ENCODE results near the gene CXCL8. TPM values are rescaled to one million over a fixed set of nuclear protein-coding genes. Genes with fewer than 3 reads are reported as not detected.
"Not testable (repeated sequence)": the region's sequence is repeated elsewhere in the genome, so short reads cannot be mapped to it uniquely, and the experiment has no call there.

The CXCL8 gene
- total RNA-seq (2014; rRNA removed; shearing (Covaris generic)), result 66.9 and 79.5 TPM in 2 replicates

GRCh38 chr4:73740353-73740778 lies at the start of gene CXCL8:
Gene CXCL8 (plus strand): TSS chr4:73740569. CDS start chr4:73740659, 90 bp downstream.
- peak; percentile 99 for DNase-seq (ENCODE audit: low read depth)

DNA sequence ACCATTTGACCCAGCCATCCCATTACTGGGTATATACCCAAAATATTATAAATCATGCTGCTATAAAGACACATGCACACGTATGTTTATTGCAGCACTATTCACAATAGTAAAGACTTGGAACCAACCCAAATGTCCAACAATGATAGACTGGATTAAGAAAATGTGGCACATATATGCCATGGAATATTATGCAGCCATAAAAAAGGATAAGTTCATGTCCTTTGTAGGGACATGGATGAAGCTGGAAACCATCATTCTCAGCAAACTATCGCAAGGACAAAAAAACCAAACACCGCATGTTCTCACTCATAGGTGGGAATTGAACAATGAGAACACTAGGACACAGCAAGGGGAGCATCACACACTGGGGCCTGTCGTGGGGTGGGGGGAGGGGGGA lies 49.2 kb upstream of the CXCL8 start:
- DNase-seq (ENCODE audit: low read depth), result not testable (repeated sequence)

DNA sequence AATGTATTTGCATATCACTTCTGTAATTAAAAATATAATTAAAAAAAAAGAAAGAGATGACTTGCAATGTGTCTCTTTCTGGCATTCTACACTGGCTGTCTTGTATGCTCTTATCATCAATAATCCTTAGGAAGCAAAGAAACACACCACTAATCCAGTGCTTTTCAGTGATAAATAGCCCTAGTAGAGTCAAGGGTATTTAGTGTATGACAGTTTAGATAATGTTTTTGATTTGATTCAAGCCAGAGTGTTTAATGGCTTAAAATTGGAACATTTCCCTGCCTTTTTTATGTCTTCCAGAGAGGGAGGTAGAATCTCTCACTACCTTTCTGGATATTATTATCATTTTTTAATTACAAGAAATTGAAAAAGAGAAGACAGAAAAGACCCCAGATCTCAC lies 48.6 kb upstream of the CXCL8 start:
- DNase-seq (ENCODE audit: low read depth), result no peak

GRCh38 chr4:73692254-73692653 lies 48.1 kb upstream of the CXCL8 start:
- no peak for DNase-seq (ENCODE audit: low read depth)

- DNase-seq (ENCODE audit: low read depth), result no peak
These were observed 47.7 kb upstream of the CXCL8 start for GRCh38 chr4:73692701-73693100.

GRCh38 chr4:73693811-73694210 lies 46.6 kb upstream of the CXCL8 start:
- DNase-seq (ENCODE audit: low read depth), result no peak

- DNase-seq (ENCODE audit: low read depth), result no peak
These were observed 42.2 kb upstream of the CXCL8 start for GRCh38 chr4:73698217-73698616.

- DNase-seq (ENCODE audit: low read depth), result peak; percentile 58
These were observed 39.3 kb upstream of the CXCL8 start for GRCh38 chr4:73701116-73701515.

DNA sequence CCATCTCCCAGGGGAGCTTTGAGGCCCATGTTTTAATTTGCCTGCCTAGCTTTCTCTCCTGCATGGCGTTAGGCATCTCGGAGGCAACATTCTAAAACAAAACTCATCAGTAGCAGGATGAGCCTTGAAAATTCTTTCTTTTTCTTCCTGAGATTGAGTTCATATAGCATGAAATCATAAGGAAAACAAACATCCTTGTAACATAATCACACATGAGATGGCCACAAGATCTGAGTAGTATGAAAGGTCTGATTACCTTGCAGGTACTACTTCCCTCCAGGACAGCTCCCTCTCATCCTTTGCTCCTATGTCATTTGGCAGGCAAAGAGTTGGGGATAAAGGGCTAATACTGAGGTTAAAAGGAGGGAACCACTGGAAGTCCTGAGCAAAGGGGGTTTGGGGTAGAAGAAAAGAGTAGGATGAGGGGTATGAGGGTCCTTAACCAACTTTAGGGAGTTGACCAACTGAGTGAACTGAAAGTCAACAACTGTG lies 37.5 kb upstream of the CXCL8 start:
- DNase-seq (ENCODE audit: low read depth), result no peak

DNA sequence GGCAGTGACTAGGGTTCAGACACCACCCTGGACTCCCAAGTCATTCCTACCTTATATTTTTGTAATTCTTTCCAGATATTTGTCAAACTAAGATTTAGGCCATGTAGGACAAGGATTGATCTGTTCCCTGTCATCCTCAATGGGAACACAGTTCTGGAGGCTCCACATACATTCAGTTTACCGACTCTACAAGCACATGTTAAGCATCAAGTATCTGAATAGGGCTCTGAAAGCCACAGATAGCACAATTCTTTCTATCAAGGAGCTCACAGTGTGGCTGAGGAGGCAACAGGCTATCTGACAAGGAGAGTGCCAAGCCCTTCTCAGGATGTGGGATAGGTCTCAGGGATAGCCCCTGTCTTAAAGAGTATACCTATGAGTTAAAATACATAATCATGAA lies 37.0 kb upstream of the CXCL8 start:
- no peak for DNase-seq (ENCODE audit: low read depth)

DNA sequence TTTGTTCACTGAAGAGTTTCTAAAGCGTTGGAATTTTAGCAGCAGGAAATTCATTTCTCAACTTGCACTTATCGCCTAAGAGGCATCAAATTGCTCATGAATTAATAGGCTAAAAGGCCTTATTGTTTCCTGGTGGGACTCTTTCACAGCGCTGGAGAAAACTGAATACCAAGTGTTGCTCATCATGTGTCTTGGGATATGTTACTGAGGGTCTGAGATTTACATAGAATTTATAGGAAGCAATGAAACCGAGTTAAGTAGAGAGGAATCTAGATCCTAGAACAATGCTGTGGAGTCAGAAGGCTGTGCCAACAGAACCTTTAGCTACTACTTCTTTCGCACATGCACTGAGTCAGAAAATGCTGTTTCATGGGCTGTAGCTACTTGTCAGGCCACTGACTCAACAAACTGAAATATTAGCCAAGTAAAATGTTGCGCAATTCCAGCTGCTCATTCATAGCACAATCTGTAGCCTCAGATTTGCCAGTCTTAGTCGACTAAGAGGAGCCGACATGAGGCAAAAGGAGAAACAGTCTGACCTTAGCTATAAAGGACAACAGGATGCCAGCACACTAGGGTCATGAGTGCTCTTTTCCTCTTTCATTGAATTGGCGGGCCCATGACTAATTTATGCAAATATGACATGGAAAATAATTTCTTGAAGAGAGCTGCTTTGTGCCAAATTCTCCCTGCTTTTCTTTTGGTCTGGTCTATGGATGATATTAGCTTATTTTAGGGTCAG lies 35.9 kb upstream of the CXCL8 start:
- peak; percentile 98 for DNase-seq (ENCODE audit: low read depth)

DNA sequence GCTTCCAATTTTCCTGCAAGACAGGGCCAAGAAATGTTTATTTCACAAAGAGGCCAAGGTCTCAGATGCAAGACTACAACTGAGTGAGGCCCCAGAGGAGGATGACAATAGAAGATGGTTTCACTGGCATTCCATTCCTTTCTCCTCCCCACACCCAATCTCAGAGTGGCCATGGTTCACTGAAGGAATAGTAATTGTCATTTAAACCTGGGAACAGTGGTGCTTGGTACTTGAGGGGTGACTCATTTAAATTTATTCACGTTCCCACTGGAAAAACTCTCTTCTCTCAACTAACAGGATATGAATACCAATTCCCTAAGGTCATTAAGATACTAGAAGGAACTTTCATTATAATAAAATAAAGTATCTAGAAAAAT lies 35.3 kb upstream of the CXCL8 start:
- peak; percentile 82 for DNase-seq (ENCODE audit: low read depth)

DNA sequence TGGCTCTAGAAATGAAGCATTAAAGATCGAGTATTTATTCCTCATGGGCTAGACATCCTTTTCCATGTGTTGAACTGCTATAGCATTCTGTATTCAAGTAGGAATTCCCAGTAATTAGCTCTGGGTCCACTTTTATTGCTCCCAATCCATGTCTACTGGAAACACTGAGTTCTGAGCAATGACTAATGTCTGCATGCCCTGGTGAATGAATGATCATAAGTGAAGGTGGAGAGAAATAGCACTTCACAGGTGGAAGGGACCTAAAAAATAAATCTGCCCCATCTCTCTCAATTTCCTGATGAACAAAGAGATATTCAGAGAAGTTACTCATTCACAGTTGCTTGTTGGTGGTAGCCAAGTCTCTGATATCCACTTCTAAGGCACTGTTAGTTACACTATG lies 34.6 kb upstream of the CXCL8 start:
- DNase-seq (ENCODE audit: low read depth), result no peak

DNA sequence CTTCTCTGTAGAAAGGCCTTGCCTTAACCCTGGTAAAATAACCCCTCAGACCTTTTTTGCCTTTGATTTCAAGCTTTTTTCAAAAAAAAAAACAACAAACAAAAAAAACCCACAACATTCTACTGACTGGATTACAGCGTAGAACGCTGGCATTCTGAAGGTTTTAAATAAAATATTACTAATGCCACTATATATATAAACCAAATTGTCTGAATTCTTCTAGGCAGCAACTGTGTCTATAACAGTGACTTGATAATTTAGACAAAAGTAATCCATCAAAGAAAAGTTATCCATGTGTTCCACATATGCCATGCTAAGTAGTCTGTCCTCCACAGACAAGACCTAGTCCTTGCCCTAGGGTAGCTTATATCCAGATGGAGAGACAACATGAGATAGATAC lies 33.6 kb upstream of the CXCL8 start:
- peak; percentile 75 for DNase-seq (ENCODE audit: low read depth)

- peak; percentile 75 for DNase-seq (ENCODE audit: low read depth)
These were observed 33.0 kb upstream of the CXCL8 start for GRCh38 chr4:73707269-73707875.

GRCh38 chr4:73707918-73708577 lies 32.3 kb upstream of the CXCL8 start:
- DNase-seq (ENCODE audit: low read depth), result peak; percentile 96

DNA sequence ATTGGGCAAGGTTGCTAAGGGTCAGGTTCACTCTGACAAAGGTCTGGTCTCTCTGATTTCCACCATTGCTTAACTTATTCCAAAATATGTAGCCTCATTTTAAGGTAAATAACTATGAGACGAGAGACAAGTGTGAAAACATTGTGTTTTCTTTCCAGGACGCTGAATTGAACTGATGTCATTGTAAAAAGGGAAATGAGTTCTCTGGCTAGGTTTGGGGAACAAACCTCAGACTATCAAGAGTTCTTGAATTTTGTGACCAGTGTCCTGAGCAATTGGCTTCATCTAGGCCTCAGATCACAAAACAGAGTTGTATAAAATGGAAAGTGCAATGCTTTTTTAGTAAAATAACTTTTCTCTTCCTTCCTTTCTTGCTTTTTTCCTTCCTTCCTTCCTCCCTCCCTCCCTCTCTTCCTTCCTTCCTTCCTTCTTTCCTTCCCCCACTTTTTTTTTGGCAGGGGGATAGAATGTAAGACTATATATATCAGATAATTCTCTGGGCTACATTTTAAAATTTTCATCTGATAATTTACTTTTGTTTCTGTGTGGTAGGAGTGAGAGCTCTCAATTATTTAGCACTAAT lies 30.8 kb upstream of the CXCL8 start:
- no peak for DNase-seq (ENCODE audit: low read depth)

- DNase-seq (ENCODE audit: low read depth), result no peak
These were observed 30.3 kb upstream of the CXCL8 start for GRCh38 chr4:73710094-73710493.

DNA sequence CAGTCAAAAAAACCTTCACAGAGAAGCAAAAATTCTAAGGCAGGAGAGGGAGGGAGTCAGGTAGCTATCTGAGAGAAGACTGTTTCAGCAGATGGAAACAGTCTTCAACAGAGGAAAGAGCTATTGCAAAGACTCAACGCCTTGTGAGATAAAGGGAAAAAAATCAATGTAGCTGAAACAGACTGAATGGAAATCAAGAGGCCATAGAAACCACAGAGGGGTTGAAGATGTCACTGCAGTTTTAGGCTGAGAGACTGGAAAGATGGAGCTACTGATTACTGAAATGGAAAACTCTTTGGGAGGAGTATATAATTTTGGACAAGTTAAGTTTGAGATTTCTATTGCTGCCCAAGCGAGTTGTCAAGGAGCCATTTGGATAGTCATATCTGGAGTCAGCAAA lies 28.4 kb upstream of the CXCL8 start:
- DNase-seq (ENCODE audit: low read depth), result no peak

- DNase-seq (ENCODE audit: low read depth), result no peak
These were observed 26.7 kb upstream of the CXCL8 start for GRCh38 chr4:73713650-73714049.

DNA sequence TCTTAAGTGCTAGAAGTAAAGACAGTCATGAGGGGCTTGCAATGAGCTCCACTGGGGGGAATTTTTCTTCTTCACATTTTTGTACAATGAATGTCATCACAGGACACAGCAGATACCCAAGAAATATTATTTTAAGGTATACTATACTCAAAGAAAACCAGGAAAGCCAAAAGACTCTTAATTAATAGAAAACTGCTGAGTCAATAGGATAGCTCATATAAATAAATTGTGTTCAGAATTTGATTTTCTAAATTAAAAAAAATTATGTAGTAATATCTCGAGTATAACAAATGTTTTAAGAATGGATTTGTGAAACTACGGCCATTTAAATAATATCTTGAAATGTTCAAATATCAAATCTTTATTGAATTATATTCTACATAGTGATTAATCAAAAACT lies 25.7 kb upstream of the CXCL8 start:
- no peak for DNase-seq (ENCODE audit: low read depth)

DNA sequence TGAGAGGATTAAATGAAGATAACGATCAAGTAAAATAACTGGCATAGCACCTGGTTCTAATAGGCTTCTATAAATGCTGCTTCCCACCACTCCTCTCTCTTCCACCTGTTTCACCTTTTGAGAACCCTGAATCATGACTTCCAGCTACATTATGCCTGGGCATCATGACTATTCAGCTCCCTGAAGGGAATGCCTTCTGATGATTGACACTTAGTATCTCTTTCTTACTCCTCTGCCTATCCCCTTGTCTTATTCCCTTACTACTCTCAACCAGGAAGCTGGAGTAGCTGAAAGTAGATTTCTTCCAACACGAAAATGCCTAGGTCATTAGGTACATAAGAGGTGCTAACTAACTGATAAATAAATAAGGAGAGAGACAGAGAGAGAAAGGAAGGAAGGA lies 24.7 kb upstream of the CXCL8 start:
- no peak for DNase-seq (ENCODE audit: low read depth)
